OCI-LY7 (cell line): ENCODE measurements around the gene GPANK1.

Experiments used
- CTCF ChIP-seq: fragments of 200-600 bp; sonication (generic); conservative IDR thresholded peaks from 2 replicates; pipeline ENCODE4 v1.5.1; 2014; ENCODE audit warnings: mild to moderate bottlenecking, antibody characterized with exemption, low read length, moderate library complexity, mixed read lengths
- EZH2phosphoT487 ChIP-seq: fragments of 200-600 bp; sonication (generic); IDR thresholded peaks from 2 replicates; pipeline ENCODE4 v1.6.1; 2018; ENCODE audit warnings: low read depth, borderline replicate concordance, mild to moderate bottlenecking, mixed run types, antibody characterized with exemption, low read length, moderate library complexity, mixed read lengths

- TF ChIP-seq CTCF: no peak
- no peak for TF ChIP-seq EZH2phosphoT487
Measured at GRCh38 chr6:31614684-31615578, 49.9 kb downstream of the GPANK1 start, which contains the start of gene AIF1.
